SK-N-SH (cell line): ENCODE results near the gene CDC45. TPM values are rescaled to one million over a fixed set of nuclear protein-coding genes. Genes with fewer than 3 reads are reported as not detected.
"Not testable (repeated sequence)": the region's sequence is repeated elsewhere in the genome, so short reads cannot be mapped to it uniquely, and the experiment has no call there.

Source experiments
- CTCF ChIA-PET: fragments of 300-600, 350-600 bp; formaldehyde crosslinking; extraction: SDS; loops from one replicate; lab custom pipeline; 2021; lab: Yijun Ruan, JAX
- POLR2A ChIA-PET: fragments of 350-600 bp; sonication (Branson Sonifier 250); formaldehyde crosslinking; extraction: SDS; loops from one replicate; lab custom pipeline; 2020; ENCODE audit warnings: antibody characterized with exemption, inconsistent platforms; lab: Yijun Ruan, JAX
- DNase-seq: peaks from one replicate; pipeline ENCODE4 v3.0.0; 2012
- H2AFZ ChIP-seq: fragments of 200-600 bp; sonication (generic); 2 replicates; pipeline ENCODE4 v1.8.1; 2016; ENCODE audit warnings: antibody characterized with exemption, mild to moderate bottlenecking, low read depth
- H3F3A ChIP-seq: fragments of 200-600 bp; sonication (generic); replicated peaks from 2 replicates; pipeline ENCODE3; 2016; ENCODE audit warnings: antibody characterized with exemption, mild to moderate bottlenecking; ENCODE audit not compliant: insufficient read depth
- H3K27ac ChIP-seq, 2 experiments: fragments of 200-500 bp in 1 of 2; fragments of 200-600 bp in 1 of 2; sonication (Bioruptor generic) in 1 of 2; sonication (generic), shearing (Covaris generic) in 1 of 2; 2 replicates each; pipeline versions ENCODE4 v1.5.1 to v1.6.1; 2014 to 2016; ENCODE audit warnings: low read depth in 2 of 2, inconsistent platforms in 1 of 2, low read length in 1 of 2, mild to moderate bottlenecking in 1 of 2, mixed read lengths in 1 of 2
- H3K27me3 ChIP-seq: fragments of 200-600 bp; sonication (generic), shearing (Covaris generic); 2 replicates; pipeline ENCODE4 v1.6.1; 2016; ENCODE audit warnings: mixed run types; ENCODE audit not compliant: insufficient read depth
- H3K36me3 ChIP-seq, 2 experiments: fragments of 200-500 bp in 1 of 2; fragments of 200-600 bp in 1 of 2; sonication (Bioruptor generic) in 1 of 2; sonication (generic) in 1 of 2; replicated peaks in 1 of 2; 2 replicates each; pipeline versions ENCODE3 to v1.5.1; 2014 to 2016; ENCODE audit warnings: low read length in 1 of 2, mild to moderate bottlenecking in 1 of 2; ENCODE audit not compliant: insufficient read depth in 2 of 2, control insufficient read depth in 1 of 2
- H3K4me1 ChIP-seq, 2 experiments: fragments of 200-500 bp in 1 of 2; fragments of 200-600 bp in 1 of 2; sonication (Bioruptor generic) in 1 of 2; sonication (generic), shearing (Covaris generic) in 1 of 2; 2 replicates each; pipeline versions ENCODE4 v1.5.1 to v1.6.1; 2014 to 2016; ENCODE audit warnings: low read depth in 1 of 2, low read length in 1 of 2, mixed run types in 1 of 2; ENCODE audit not compliant: insufficient read depth in 2 of 2, control insufficient read depth in 1 of 2
- H3K4me2 ChIP-seq: fragments of 200-600 bp; sonication (generic), shearing (Covaris generic); 2 replicates; pipeline ENCODE4 v1.6.1; 2017; ENCODE audit warnings: mixed run types
- H3K4me3 ChIP-seq, 2 experiments: fragments of 200-500 bp in 1 of 2; fragments of 200-600 bp in 1 of 2; sonication (Bioruptor generic) in 1 of 2; sonication (generic), shearing (Covaris generic) in 1 of 2; 2 replicates each; pipeline versions ENCODE4 v1.5.1 to v1.8.1; 2014 to 2016; ENCODE audit warnings: low read depth in 2 of 2, inconsistent platforms in 1 of 2, low read length in 1 of 2, mild to moderate bottlenecking in 1 of 2, mixed read lengths in 1 of 2, moderate library complexity in 1 of 2
- H3K79me2 ChIP-seq: fragments of 200-600 bp; sonication (generic); 2 replicates; pipeline ENCODE4 v1.8.1; 2017; ENCODE audit warnings: mild to moderate bottlenecking; ENCODE audit not compliant: insufficient read depth
- H3K9ac ChIP-seq: fragments of 200-600 bp; sonication (generic); 2 replicates; pipeline ENCODE4 v1.6.1; 2017; ENCODE audit warnings: mixed run types
- H3K9me2 ChIP-seq: fragments of 200-600 bp; sonication (generic); 2 replicates; pipeline ENCODE4 v1.6.1; 2017; ENCODE audit warnings: mixed run types
- H3K9me3 ChIP-seq: fragments of 200-600 bp; sonication (generic); 2 replicates; pipeline ENCODE4 v1.6.1; 2017; ENCODE audit warnings: mixed run types, mild to moderate bottlenecking, moderate library complexity
- H4K20me1 ChIP-seq: fragments of 200-600 bp; sonication (generic); 2 replicates; pipeline ENCODE4 v1.6.1; 2017; ENCODE audit warnings: mild to moderate bottlenecking, mixed run types; ENCODE audit not compliant: insufficient read depth
- CTCF ChIP-seq: fragments of 200-600 bp; sonication (generic); IDR thresholded peaks from 2 replicates; pipeline ENCODE4 v1.6.1; 2017; ENCODE audit warnings: antibody characterized with exemption, mild to moderate bottlenecking, moderate library complexity
- ELF1 ChIP-seq: IDR thresholded peaks from 2 replicates; pipeline ENCODE4 v1.4.0; 2012
- FOXJ3 ChIP-seq: sonication (generic); formaldehyde crosslinking; IDR thresholded peaks from 2 replicates; pipeline ENCODE4 v1.5.1; 2020; ENCODE audit warnings: mild to moderate bottlenecking, missing genetic modification reagents
- GATA2 ChIP-seq: sonication (generic); formaldehyde crosslinking; IDR thresholded peaks from 2 replicates; pipeline ENCODE4 v1.5.0; 2020; ENCODE audit warnings: mild to moderate bottlenecking, missing genetic modification reagents
- JUND ChIP-seq: IDR thresholded peaks from 2 replicates; pipeline ENCODE4 v1.4.0; 2012
- MXI1 ChIP-seq: IDR thresholded peaks from 2 replicates; pipeline ENCODE4 v1.6.1; 2012; ENCODE audit warnings: mild to moderate bottlenecking, low read depth, low read length, improper control_type of control experiment
- NRF1 ChIP-seq: IDR thresholded peaks from 2 replicates; pipeline ENCODE4 v1.6.1; 2012; ENCODE audit warnings: low read depth, mild to moderate bottlenecking, low read length
- PBX3 ChIP-seq: IDR thresholded peaks from 2 replicates; pipeline ENCODE4; 2012
- POLR2AphosphoS5 ChIP-seq: IDR thresholded peaks from 2 replicates; pipeline ENCODE4 v1.6.1; 2012; ENCODE audit warnings: low read depth, low read length
- RFX5 ChIP-seq: IDR thresholded peaks from 2 replicates; pipeline ENCODE4 v1.6.1; 2012; ENCODE audit warnings: mild to moderate bottlenecking, improper control_type of control experiment, low read length
- SIN3A ChIP-seq: IDR thresholded peaks from 2 replicates; pipeline ENCODE4 v1.6.1; 2012; ENCODE audit warnings: low read depth, mild to moderate bottlenecking, low read length, moderate library complexity, borderline replicate concordance
- TAF1 ChIP-seq: IDR thresholded peaks from 2 replicates; pipeline ENCODE4 v1.6.1; 2012; ENCODE audit warnings: low read depth, mild to moderate bottlenecking, low read length, moderate library complexity, borderline replicate concordance
- TCF12 ChIP-seq: IDR thresholded peaks from 2 replicates; pipeline ENCODE4 v1.4.0; 2012
- USF1 ChIP-seq: IDR thresholded peaks from 2 replicates; pipeline ENCODE4 v1.4.0; 2012; ENCODE audit warnings: low read depth, borderline replicate concordance
- YY1 ChIP-seq: IDR thresholded peaks from 2 replicates; pipeline ENCODE4 v1.4.0; 2012; ENCODE audit warnings: low read depth, mild to moderate bottlenecking
- ZBTB33 ChIP-seq: IDR thresholded peaks from 2 replicates; pipeline ENCODE4 v1.4.0; 2012; ENCODE audit warnings: low read depth, borderline replicate concordance
- WGBS: methylation state at CpG from one replicate; pipeline ENCODE4 v1.1.6; 2017; ENCODE audit warnings: low lambda C conversion rate; 5-methylcytosine and 5-hydroxymethylcytosine counted together
- polyA plus RNA-seq, 3 experiments: library from polyadenylated mRNA; depleted of rRNA; stranded (reverse); fragments of >200 nt; gene quantifications; 2 replicates each; pipeline ENCODE4 v1.2.3, GENCODE V29; 2012

Gene CDC45
- polyA plus RNA-seq, 1 of the 3 experiments (the other 2 are of a cell fraction) = 23.6 TPM

GRCh38 chr22:19548427-19548826 lies 68.7 kb downstream of the CDC45 start:
- H3F3A ChIP-seq, DNase-seq, H3K79me2 ChIP-seq, CTCF ChIA-PET, H2AFZ ChIP-seq, H3K27ac ChIP-seq, H3K9me3 ChIP-seq, H3K27me3 ChIP-seq, H4K20me1 ChIP-seq, H3K4me2 ChIP-seq, H3K4me3 ChIP-seq, H3K9ac ChIP-seq, H3K36me3 ChIP-seq, H3K9me2 ChIP-seq, POLR2A ChIA-PET: not testable (repeated sequence)
- peaks cover 0 to 11% of the 10 kb centered on the region in 2 experiments; a peak in 1 of 4 replicates for H3K4me1 ChIP-seq
- 60% methylated on average over 5 of the region's 5 CpGs for WGBS

GRCh38 chr22:19548964-19549363 lies 69.2 kb downstream of the CDC45 start:
- Histone ChIP-seq H3K9me3 (no peaks in the 10 kb centered on the region), H2AFZ (no peak overlapping the region), H3K9me2 (no peaks in the 10 kb centered on the region), H3K79me2 (no peaks in the 10 kb centered on the region), H3K4me3 (no peak overlapping the region), H3F3A (no peaks in the 10 kb centered on the region), H3K27ac (no peak overlapping the region), H4K20me1 (no peaks in the 10 kb centered on the region), H3K9ac (no peak overlapping the region), H3K4me1 (peaks cover 0 to 8% of the 10 kb centered on the region in 2 experiments; a peak in 1 of 4 replicates), H3K27me3 (no peaks in the 10 kb centered on the region; the same call in 1 of the 2 replicates), H3K4me2 (no peak overlapping the region), H3K36me3 (no peaks in the 10 kb centered on the region)
- no peak for TF ChIP-seq USF1
- TF ChIP-seq ZBTB33 = no peak
- TF ChIP-seq RFX5 = no peak
- TF ChIP-seq JUND = no peak
- TF ChIP-seq SIN3A = no peak
- no peak for TF ChIP-seq NRF1
- TF ChIP-seq MXI1 = no peak
- no peak for TF ChIP-seq POLR2AphosphoS5
- no peak for TF ChIP-seq GATA2 (CRISPR knock-in tag)
- no peak for TF ChIP-seq TCF12
- no peak for TF ChIP-seq FOXJ3
- no peak for TF ChIP-seq ELF1
- TF ChIP-seq CTCF = no peak
- TF ChIP-seq TAF1 = no peak
- no peak for TF ChIP-seq PBX3
- TF ChIP-seq YY1 = no peak
- CTCF ChIA-PET = no interaction called here
- DNase-seq = no peak
- 35% methylated on average over 2 of the region's 2 CpGs for WGBS
- POLR2A ChIA-PET = no interaction called here
